Measurements from ENCODE around the gene CST7.

- TF ChIP-seq CTCF (IDR thresholded peaks at IDR 0.05; ENCODE audit: insufficient read depth, low read length) (no peak), POLR2AphosphoS5 (IDR thresholded peaks at IDR 0.05; ENCODE audit: low read depth) (no peak), REST (IDR thresholded peaks at IDR 0.05; ENCODE audit: insufficient replicate concordance, low read depth) (no peak)
Observed at GRCh38 chr20:24969186-24970029, 20.3 kb downstream of the CST7 start.
